ENCODE data around the gene ETV3.

Gene ETV3

GRCh38 chr1:157137408-157138219, 581 bp downstream of the ETV3 start:
- FAIRE-seq = no peak

GRCh38 chr1:157137046-157137407, 1.2 kb downstream of the ETV3 start:
- no peak for FAIRE-seq

GRCh38 chr1:157136133-157136532, 2.1 kb downstream of the ETV3 start:
- FAIRE-seq = no peak

- FAIRE-seq = no peak
Observed at GRCh38 chr1:157135646-157136045, 2.5 kb downstream of the ETV3 start.

GRCh38 chr1:157135070-157135469, 3.1 kb downstream of the ETV3 start:
- no peak for FAIRE-seq

GRCh38 chr1:157134442-157134841, 3.8 kb downstream of the ETV3 start:
- no peak for FAIRE-seq

GRCh38 chr1:157133426-157133825, 4.8 kb downstream of the ETV3 start:
- no peak for FAIRE-seq

- no peak for FAIRE-seq
Observed at GRCh38 chr1:157132616-157133167, 5.5 kb downstream of the ETV3 start.

GRCh38 chr1:157132111-157132510, 6.1 kb downstream of the ETV3 start:
- no peak for FAIRE-seq

GRCh38 chr1:157131281-157131680, 6.9 kb downstream of the ETV3 start:
- FAIRE-seq = no peak

GRCh38 chr1:157124855-157125254, 13.3 kb downstream of the ETV3 start:
- FAIRE-seq = no peak

- FAIRE-seq = no peak
Observed at GRCh38 chr1:157119448-157119847, 18.7 kb downstream of the ETV3 start.

- FAIRE-seq = no peak
Observed at GRCh38 chr1:157119008-157119407, 19.2 kb downstream of the ETV3 start.

- FAIRE-seq = no peak
Observed at GRCh38 chr1:157117527-157118057, 20.6 kb downstream of the ETV3 start.

GRCh38 chr1:157116737-157117103, 21.5 kb downstream of the ETV3 start:
- no peak for FAIRE-seq

- no peak for FAIRE-seq
Observed at GRCh38 chr1:157115851-157116736, 22.1 kb downstream of the ETV3 start.

- FAIRE-seq = no peak
Observed at GRCh38 chr1:157115429-157115838, 22.8 kb downstream of the ETV3 start.

GRCh38 chr1:157114183-157115121, 23.7 kb downstream of the ETV3 start:
- no peak for FAIRE-seq

- FAIRE-seq = no peak
Observed at GRCh38 chr1:157113631-157114030, 24.6 kb downstream of the ETV3 start.

GRCh38 chr1:157113106-157113505, 25.1 kb downstream of the ETV3 start:
- no peak for FAIRE-seq

- no peak for FAIRE-seq
Observed at GRCh38 chr1:157112186-157112867, 25.9 kb downstream of the ETV3 start.
